ENCODE measurements around the gene JAGN1. TPM values are rescaled to one million over a fixed set of nuclear protein-coding genes. Genes with fewer than 3 reads are reported as not detected.

The JAGN1 gene
- total and polyA plus RNA-seq, 4 donors = 20.7 to 43.7 (median 34.9) TPM

DNA sequence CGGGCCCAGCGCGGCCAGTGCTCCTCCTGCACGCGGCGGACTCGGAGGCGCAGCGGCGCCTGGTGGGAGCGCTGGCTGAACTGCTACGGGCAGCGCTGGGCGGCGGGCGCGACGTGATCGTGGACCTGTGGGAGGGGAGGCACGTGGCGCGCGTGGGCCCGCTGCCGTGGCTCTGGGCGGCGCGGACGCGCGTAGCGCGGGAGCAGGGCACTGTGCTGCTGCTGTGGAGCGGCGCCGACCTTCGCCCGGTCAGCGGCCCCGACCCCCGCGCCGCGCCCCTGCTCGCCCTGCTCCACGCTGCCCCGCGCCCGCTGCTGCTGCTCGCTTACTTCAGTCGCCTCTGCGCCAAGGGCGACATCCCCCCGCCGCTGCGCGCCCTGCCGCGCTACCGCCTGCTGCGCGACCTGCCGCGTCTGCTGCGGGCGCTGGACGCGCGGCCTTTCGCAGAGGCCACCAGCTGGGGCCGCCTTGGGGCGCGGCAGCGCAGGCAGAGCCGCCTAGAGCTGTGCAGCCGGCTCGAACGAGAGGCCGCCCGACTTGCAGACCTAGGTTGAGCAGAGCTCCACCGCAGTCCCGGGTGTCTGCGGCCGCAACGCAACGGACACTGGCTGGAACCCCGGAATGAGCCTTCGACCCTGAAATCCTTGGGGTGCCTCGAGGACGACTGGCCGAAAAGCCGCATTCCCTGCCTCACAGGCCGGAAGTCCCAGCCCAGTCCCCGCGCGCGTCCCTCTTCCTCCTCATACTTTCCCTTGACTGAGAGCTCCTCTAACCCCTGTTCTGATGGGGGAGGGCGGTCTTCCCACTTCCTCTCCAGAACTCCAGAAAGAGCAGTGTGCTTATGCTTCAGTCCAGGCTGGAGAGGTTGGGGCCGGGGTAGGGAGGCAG is 25.1 kb downstream of the JAGN1 start:
- no peaks in the 10 kb centered on the region for H3K27me3 ChIP-seq (ENCODE audit: control insufficient read depth in 3 of 3, insufficient read depth in 3 of 3, low read length in 2 of 3)
- peak overlapping the region; percentile 42 for H3K4me3 ChIP-seq
- no peaks in the 10 kb centered on the region for H3K9me3 ChIP-seq (ENCODE audit: control insufficient read depth in 4 of 4, insufficient read depth in 3 of 4, low read length in 3 of 4)
- H3K4me1 ChIP-seq (ENCODE audit: control insufficient read depth in 5 of 5, insufficient read depth in 5 of 5, low read length in 5 of 5) = peaks cover 0 to 33% (median 21%) of the 10 kb centered on the region in 5 donors
- H3K36me3 ChIP-seq (ENCODE audit: control insufficient read depth in 4 of 4, insufficient read depth in 4 of 4, low read length in 4 of 4) = peaks cover 0 to 6% (median 3%) of the 10 kb centered on the region in 4 donors
- TF ChIP-seq, protein P1, sequence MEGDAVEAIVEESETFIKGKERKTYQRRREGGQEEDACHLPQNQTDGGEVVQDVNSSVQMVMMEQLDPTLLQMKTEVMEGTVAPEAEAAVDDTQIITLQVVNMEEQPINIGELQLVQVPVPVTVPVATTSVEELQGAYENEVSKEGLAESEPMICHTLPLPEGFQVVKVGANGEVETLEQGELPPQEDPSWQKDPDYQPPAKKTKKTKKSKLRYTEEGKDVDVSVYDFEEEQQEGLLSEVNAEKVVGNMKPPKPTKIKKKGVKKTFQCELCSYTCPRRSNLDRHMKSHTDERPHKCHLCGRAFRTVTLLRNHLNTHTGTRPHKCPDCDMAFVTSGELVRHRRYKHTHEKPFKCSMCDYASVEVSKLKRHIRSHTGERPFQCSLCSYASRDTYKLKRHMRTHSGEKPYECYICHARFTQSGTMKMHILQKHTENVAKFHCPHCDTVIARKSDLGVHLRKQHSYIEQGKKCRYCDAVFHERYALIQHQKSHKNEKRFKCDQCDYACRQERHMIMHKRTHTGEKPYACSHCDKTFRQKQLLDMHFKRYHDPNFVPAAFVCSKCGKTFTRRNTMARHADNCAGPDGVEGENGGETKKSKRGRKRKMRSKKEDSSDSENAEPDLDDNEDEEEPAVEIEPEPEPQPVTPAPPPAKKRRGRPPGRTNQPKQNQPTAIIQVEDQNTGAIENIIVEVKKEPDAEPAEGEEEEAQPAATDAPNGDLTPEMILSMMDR (IDR thresholded peaks at IDR 0.05; ENCODE audit: control extremely low read depth, extremely low read depth) = no peak
- ATAC-seq (ENCODE audit: insufficient read depth, low FRiP score) (peak; percentile 43), DNase-seq (peak; percentile 81 to 91 (median 86))
- H3K27ac ChIP-seq (ENCODE audit: low read depth in 1 of 2, low read length in 1 of 2) = peak overlapping the region; percentile 86 to 87
- H3K9ac ChIP-seq (ENCODE audit: insufficient read depth in 1 of 2, low read length in 2 of 2) = peak overlapping the region in 1 of 2 donors; percentile 58
- 1% methylated on average over 75 to 99 of the region's 99 CpGs for WGBS, 2 donors

DNA sequence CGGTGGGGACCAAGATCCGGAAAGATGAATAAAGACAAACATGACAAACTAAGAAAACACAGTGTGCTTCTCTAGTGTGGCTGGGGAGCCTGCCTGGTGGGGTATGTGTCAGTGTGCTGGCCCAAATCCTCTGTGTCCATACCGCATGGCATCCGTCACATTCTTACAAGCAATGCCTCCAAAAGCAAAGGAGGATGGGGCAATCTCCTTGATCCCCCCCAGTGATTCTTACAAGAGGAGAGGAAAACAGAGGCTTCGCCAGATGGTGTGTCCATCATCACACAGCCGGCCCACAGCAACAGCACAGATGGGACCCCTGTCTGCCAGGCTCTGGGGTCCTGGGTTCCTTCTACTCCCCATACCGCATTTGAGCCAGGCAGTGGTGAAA is 25.9 kb downstream of the JAGN1 start:
- Histone ChIP-seq H3K27me3 (ENCODE audit: control insufficient read depth in 3 of 3, insufficient read depth in 3 of 3, low read length in 2 of 3) (no peaks in the 10 kb centered on the region), H3K9ac (ENCODE audit: insufficient read depth in 1 of 2, low read length in 2 of 2) (peak overlapping the region in 1 of 2 donors; percentile 64), H3K4me3 (peak overlapping the region; percentile 32), H3K27ac (ENCODE audit: low read depth in 1 of 2, low read length in 1 of 2) (peak overlapping the region; percentile 86 to 89), H3K36me3 (ENCODE audit: control insufficient read depth in 4 of 4, insufficient read depth in 4 of 4, low read length in 4 of 4) (peaks cover 0 to 6% (median 4%) of the 10 kb centered on the region in 4 donors), H3K9me3 (ENCODE audit: control insufficient read depth in 4 of 4, insufficient read depth in 3 of 4, low read length in 3 of 4) (no peaks in the 10 kb centered on the region), H3K4me1 (ENCODE audit: control insufficient read depth in 5 of 5, insufficient read depth in 5 of 5, low read length in 5 of 5) (peaks cover 0 to 33% (median 21%) of the 10 kb centered on the region in 5 donors)
- peak in 2 of 3 donors; percentile 47 to 48 for DNase-seq
- no peak for ATAC-seq (ENCODE audit: insufficient read depth, low FRiP score)
- TF ChIP-seq, protein P1 (IDR thresholded peaks at IDR 0.05; ENCODE audit: control extremely low read depth, extremely low read depth) = no peak
- WGBS, 2 donors = 58 to 59% methylated on average over 7 of the region's 7 CpGs

DNA sequence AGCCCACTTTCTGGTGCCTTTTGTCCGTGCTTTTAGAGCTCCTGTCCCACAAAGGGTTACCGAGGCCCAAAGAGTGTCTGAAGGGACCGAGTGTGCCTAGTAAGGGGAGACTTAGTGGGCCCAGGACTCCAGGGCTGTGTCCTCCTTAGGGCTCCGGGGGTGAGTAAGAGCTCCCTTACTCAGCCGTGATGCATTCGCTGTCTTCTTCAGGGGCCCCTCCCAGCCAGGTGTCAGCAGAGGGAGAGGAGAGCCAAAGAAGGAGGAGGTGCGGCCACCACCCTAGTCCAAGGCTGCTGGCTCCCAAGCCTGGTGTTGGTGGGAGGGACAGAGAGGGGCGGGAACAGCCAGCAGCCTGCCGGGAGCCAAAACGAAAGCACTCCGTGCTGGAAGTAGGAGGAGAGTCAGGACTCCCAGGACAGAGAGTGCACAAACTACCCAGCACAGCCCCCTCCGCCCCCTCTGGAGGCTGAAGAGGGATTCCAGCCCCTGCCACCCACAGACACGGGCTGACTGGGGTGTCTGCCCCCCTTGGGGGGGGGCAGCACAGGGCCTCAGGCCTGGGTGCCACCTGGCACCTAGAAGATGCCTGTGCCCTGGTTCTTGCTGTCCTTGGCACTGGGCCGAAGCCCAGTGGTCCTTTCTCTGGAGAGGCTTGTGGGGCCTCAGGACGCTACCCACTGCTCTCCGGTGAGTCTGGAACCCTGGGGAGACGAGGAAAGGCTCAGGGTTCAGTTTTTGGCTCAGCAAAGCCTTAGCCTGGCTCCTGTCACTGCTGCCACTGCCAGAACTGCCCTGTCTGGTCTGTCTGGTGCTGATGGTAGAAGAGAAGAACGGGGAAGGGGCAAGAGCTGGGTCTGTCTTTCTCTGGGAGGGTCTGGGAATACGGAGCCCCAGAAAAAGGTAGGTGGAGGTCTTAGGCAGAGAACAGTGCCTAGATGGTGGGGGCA is 26.6 kb downstream of the JAGN1 start, which contains the start of gene IL17RC:
Gene IL17RC, plus strand, starts transcription at position 365 of the 947 bp plus-strand sequence. Its CDS starts 218 bp downstream, at position 583.
- peak within 1 kb of the TSS; percentile 65 to 85 for H3K9ac ChIP-seq (ENCODE audit: insufficient read depth in 1 of 2, low read length in 2 of 2)
- H3K4me1 ChIP-seq (ENCODE audit: control insufficient read depth in 5 of 5, insufficient read depth in 5 of 5, low read length in 5 of 5) = peaks cover 0 to 33% (median 21%) of the 10 kb centered on the region in 5 donors
- H3K4me3 ChIP-seq = peak within 1 kb of the TSS; percentile 43
- WGBS, 2 donors = 12 to 16% methylated on average over 18 to 19 of the region's 19 CpGs
- peak; percentile 86 for ATAC-seq (ENCODE audit: insufficient read depth, low FRiP score)
- DNase-seq = peak; percentile 89 to 95 (median 92)
- H3K36me3 ChIP-seq (ENCODE audit: control insufficient read depth in 4 of 4, insufficient read depth in 4 of 4, low read length in 4 of 4) = peaks cover 0 to 6% (median 4%) of the 10 kb centered on the region in 4 donors
- TF ChIP-seq, protein P1 (IDR thresholded peaks at IDR 0.05; ENCODE audit: control extremely low read depth, extremely low read depth) = no peak
- H3K27me3 ChIP-seq (ENCODE audit: control insufficient read depth in 3 of 3, insufficient read depth in 3 of 3, low read length in 2 of 3) = no peaks in the 10 kb centered on the region
- no peaks in the 10 kb centered on the region for H3K9me3 ChIP-seq (ENCODE audit: control insufficient read depth in 4 of 4, insufficient read depth in 3 of 4, low read length in 3 of 4)
- H3K27ac ChIP-seq (ENCODE audit: low read depth in 1 of 2, low read length in 1 of 2) = peak within 1 kb of the TSS; percentile 86 to 89

Data from lung (tissue), 12 donors.